HepG2 (cell line): ENCODE measurements around the gene MT1F. TPM values are rescaled to one million over a fixed set of nuclear protein-coding genes. Genes with fewer than 3 reads are reported as not detected.
A peak's percentile ranks its signal among the peaks of the same experiment; 100 is the strongest.

ENCODE experiments used
- CBX1 ChIP-seq: IDR thresholded peaks from one replicate; pipeline ENCODE4 v1.6.1; 2016; ENCODE audit warnings: antibody characterized with exemption, low read depth
- MAZ ChIP-seq, 2 experiments: sonication (generic) in 1 of 2; formaldehyde crosslinking in 1 of 2; IDR thresholded peaks; 2 replicates each; pipeline versions ENCODE4 v1.5.0 to v1.6.1; 2012 to 2020; ENCODE audit warnings: low read depth in 2 of 2, mild to moderate bottlenecking in 2 of 2, borderline replicate concordance in 1 of 2, improper control_type of control experiment in 1 of 2, low read length in 1 of 2, missing genetic modification reagents in 1 of 2, moderate library complexity in 1 of 2
- MXD1 ChIP-seq: sonication (generic); formaldehyde crosslinking; IDR thresholded peaks from 2 replicates; pipeline ENCODE4 v1.4.0; 2020; ENCODE audit warnings: mild to moderate bottlenecking, missing genetic modification reagents
- RERE ChIP-seq: IDR thresholded peaks from 2 replicates; pipeline ENCODE4 v1.6.1; 2016; ENCODE audit warnings: low read depth, missing genetic modification reagents, missing compliant biosample characterization
- TERF1 ChIP-seq: sonication (generic); formaldehyde crosslinking; IDR thresholded peaks from 2 replicates; pipeline ENCODE4 v1.8.0; 2022; ENCODE audit warnings: mild to moderate bottlenecking, missing genetic modification reagents, moderate library complexity
- ZFP90 ChIP-seq: sonication (generic); formaldehyde crosslinking; IDR thresholded peaks from 2 replicates; pipeline ENCODE4 v1.8.0; 2022; ENCODE audit warnings: missing genetic modification reagents, mild to moderate bottlenecking, inconsistent platforms, borderline replicate concordance
- ZNF280D ChIP-seq: sonication (generic); formaldehyde crosslinking; IDR thresholded peaks from 2 replicates; pipeline ENCODE4 v1.5.1; 2020; ENCODE audit warnings: mild to moderate bottlenecking, missing genetic modification reagents
- ZNF343 ChIP-seq: sonication (generic); formaldehyde crosslinking; IDR thresholded peaks from 2 replicates; pipeline ENCODE4 v1.4.0; 2020; ENCODE audit warnings: mild to moderate bottlenecking, missing genetic modification reagents
- ZNF652 ChIP-seq: IDR thresholded peaks from 2 replicates; pipeline ENCODE4 v1.6.1; 2016; ENCODE audit warnings: low read depth, borderline replicate concordance
- ZNF782 ChIP-seq: sonication (generic); formaldehyde crosslinking; IDR thresholded peaks from 2 replicates; pipeline ENCODE4 v1.4.0; 2020; ENCODE audit warnings: missing genetic modification reagents, mild to moderate bottlenecking, borderline replicate concordance
- ZXDC ChIP-seq: sonication (generic); formaldehyde crosslinking; IDR thresholded peaks from 2 replicates; pipeline ENCODE4 v1.5.0; 2020; ENCODE audit warnings: mild to moderate bottlenecking, missing genetic modification reagents
- polyA plus RNA-seq, 8 experiments: library from polyadenylated mRNA; depleted of rRNA in 3 of 8; stranded (reverse) in 7 of 8; unstranded in 1 of 8; fragments of >200 nt; fragmentation: Illumina TruSeq in 4 of 8; extraction: Trizol in 4 of 8; gene quantifications; 2 replicates each; pipeline versions ENCODE4 v1.2.1 to v1.2.3, GENCODE V29; 2011 to 2016; ENCODE audit warnings: low read depth in 4 of 8, missing spikeins in 1 of 8, mixed read lengths in 1 of 8; ENCODE audit not compliant: insufficient read depth in 1 of 8
- total RNA-seq, 5 experiments: library from RNA; depleted of rRNA; stranded (reverse); fragments of >200 nt; fragmentation: Illumina TruSeq; extraction: Trizol; gene quantifications; 2 replicates each; pipeline ENCODE4 v1.2.3, GENCODE V29; 2016; ENCODE audit warnings: low read depth in 1 of 5

MT1F gene
- total and polyA plus RNA-seq, 2 of the 13 experiments (the other 11 are each of a cell fraction or from before 2014, with no cell fraction given), result 1.9 to 169 TPM

GRCh38 chr16:56608043-56608875, 49.5 kb upstream of the MT1F start, which contains the start of gene MT2A (continued):
- no peak for TF ChIP-seq RERE (CRISPR knock-in tag)
- peak; percentile 76; the same call in 1 of the 2 replicates for TF ChIP-seq ZFP90 (CRISPR knock-in tag)
- peak; percentile 87 for TF ChIP-seq MXD1
- TF ChIP-seq ZNF280D, result 0 out of 2 replicates have a peak, but pooled peaks have one; percentile 16
- no peak for TF ChIP-seq ZNF343 (CRISPR knock-in tag)
- 0 out of 2 replicates have a peak, but pooled peaks have one; percentile 71 for TF ChIP-seq ZXDC (CRISPR knock-in tag)
- no peak for TF ChIP-seq TERF1 (CRISPR knock-in tag)
- peak; percentile 37 for TF ChIP-seq CBX1
- no peak for TF ChIP-seq ZNF652 (CRISPR knock-in tag)
- no peak for TF ChIP-seq ZNF782 (CRISPR knock-in tag)
- peak; percentile 76; the same call in 1 of the 2 replicates for TF ChIP-seq MAZ (IDR thresholded peaks at IDR 0.05; ENCODE audit: borderline replicate concordance, low read depth, low read length)
- TF ChIP-seq MAZ (CRISPR knock-in tag; IDR thresholded peaks at IDR 0.05; ENCODE audit: low read depth), result peak; percentile 92
